Stimulated activated CD8-positive, alpha-beta memory T cell treated with anti-CD3 and anti-CD28 coated beads, Interleukin-15, amount 100 ng/mL, for 4 hours (primary cell): ENCODE data around the gene ZIC3.
"Not testable (repeated sequence)": the region's sequence is repeated elsewhere in the genome, so short reads cannot be mapped to it uniquely, and the experiment has no call there.

Experiments used
- DNase-seq, 2 donors: peaks; one replicate each; pipeline ENCODE4 v3.0.0-alpha.2; 2020; ENCODE audit warnings: low read depth in 2 of 2

The ZIC3 gene

GRCh38 chrX:137565921-137566745 is at the start of gene ZIC3:
TSS of gene ZIC3 (plus strand) at chrX:137566127. CDS start at chrX:137566692, 565 bp downstream.
- DNase-seq: no peak

- no peak for DNase-seq
Observed at GRCh38 chrX:137519459-137519858, 46.5 kb upstream of the ZIC3 start.

DNA sequence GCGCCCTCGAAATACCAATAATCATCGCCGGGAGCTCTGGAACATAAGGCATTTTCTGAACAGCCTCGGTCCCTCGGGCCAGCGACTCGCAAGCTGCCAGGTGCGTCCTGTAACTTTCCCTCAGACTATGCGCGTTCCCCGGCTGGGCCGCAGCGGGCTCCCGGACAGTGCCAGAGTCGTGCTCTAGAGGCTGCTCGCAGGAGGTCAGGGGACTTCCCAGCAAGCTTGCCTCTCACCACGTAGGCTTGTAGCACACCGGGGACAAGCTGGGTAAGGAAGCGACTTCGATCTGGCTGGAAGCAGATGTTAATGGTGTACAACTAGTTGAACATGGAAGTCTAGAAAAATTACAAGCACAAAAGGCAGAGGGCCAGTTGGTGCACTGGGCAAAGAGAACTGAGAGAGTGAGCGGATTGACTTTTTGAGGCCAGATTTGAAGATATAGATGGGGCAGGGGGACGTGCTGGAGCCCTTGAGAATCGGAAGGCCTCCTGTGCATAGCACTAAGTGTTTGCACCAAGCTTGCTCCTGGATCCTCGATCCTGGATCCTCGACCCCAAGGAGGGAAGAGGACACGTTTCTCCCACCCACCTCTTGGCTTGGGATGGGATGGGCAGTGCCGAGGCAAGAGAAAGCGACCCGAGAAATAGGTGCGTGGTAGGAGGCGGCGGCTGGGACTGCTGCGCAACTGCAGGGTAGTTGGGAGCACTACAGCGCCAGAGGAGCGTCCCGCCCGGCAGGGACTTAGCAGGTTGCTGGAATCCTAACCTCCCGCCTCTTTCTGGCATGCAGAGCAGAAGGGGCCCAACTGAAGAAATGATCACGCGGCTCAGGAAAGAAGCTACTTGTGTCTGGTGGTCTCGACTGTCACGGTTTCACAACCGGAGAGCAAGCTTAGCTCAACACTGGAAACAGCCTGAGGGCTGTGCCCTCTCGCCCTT is 19.9 kb upstream of the ZIC3 start:
- no peak for DNase-seq

DNA sequence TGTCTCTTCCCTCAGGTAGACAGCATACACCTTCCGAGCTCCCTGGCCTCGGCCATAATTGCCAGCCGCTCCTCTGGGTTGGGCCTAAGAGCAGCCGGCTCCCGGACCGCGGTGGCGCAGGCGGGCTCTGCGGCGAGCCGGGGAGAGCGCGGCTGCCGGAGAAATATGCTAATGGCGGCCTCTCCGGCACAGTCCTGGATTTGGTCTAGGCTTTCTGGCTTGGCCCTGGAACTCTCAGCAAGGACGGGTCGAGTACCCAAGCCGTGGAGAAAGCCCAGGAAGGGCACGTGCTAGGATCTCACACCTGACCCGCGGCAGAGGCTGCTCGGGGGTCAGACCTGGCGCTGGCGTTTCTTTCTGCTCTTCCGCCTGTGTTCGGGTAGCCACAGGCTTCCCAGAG is 18.6 kb upstream of the ZIC3 start:
- DNase-seq: no peak

DNA sequence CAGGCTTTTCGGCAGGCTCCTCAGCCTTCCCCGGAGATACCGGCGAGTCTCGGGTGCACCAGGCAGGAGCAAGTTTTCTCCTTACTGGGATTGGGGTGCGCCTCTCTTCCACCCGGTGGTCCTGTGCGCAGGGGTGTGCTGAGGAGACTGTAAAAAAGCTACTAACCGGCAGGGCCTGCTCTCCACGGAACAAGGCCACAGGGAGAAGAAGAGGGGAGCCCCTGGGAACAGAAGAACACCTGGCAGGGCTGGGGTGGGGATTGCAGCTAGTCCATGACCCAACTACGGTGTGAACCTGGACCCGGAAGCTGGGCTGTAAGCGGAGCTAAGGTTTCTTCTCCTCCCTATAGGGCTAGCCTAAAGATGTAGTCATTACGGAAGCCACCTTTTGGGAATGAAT is 17.7 kb upstream of the ZIC3 start:
- DNase-seq: no peak

GRCh38 chrX:137549073-137549472 is 16.9 kb upstream of the ZIC3 start:
- no peak for DNase-seq

DNA sequence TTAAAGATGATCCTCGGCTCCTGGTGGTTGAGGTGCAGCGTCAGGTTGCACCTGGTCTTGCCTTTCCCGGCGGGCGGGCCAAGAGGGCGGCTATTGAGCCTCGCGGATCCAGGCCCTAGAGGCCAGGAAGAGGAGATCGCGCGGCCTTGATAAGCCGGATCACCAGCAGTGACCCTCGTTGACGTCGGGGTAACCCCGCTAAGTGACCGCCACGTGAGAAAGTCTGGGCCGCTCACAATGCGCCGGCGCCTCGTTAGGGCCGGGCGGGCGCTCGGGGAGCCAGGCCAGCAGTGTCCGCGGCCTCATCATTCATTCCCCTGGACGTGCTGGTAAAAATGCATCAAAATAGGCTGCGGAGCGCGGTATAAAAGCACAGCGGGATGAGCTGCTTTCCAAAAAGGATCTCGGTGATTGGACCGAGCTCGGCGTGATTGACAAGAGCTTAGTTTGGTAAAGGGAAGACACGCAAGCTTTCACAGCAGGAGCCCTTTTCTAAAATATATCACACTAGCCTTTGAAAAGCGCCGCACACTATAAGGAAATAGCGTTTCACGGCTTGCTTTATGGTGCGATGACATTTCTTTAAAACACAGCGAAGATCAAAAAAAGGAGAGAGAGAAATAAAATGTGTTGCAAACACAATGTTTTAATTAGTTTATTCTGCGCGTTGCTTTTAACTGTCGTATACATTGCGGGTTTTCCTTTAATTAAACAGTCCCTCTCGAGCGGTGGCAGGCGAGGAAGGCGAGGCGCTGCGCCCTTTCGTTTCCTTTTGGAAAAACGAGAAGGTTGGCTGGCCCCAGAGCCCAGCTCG is 15.9 kb upstream of the ZIC3 start:
- DNase-seq: no peak

DNA sequence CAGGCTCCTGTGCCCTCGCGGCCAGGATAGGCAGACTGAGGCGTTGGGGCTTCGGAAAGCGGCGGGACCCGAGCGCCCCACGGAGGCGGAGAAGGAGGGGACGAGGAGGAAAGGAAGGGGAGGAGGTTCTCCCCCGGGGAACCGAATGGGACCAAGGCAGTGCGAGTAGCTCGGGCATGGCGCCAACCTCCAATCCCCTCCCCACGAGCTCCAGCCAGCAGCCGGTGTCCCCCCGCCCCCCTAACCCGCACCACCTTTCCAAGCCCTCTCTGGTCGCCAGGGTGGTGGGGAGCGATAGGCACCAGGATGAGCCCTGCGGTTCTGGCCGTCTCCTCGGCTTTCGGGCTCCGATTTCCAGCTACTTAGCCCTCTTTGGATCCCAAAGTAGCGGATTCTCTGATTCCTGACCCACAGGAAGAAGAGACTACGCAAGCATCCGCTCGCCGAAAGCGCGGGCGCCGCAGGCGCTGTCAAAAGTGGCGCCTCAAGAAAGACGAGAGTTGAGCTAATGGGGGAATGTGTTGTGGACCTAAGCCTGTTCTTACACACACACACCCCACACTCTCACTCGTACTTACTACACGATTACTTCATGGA is 15.2 kb upstream of the ZIC3 start:
- no peak for DNase-seq

DNA sequence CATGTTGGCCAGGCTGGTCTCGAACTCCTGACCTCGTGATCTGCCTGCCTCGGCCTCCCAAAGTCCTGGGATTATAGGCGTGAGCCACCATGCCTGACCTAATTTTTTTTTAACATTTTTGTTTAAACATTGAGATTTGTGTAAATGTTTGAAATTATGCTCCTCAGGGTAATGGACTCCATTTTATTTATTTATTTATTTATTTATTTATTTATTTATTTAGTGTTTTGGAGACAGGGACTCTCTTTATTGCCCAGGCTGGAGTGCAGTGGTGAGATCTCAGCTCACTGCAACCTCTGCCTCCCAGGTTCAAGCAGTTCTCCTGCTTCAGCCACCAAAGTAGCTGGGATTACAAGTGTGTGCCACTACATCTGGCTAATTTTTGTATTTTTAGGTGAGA is 13.8 kb upstream of the ZIC3 start:
- not testable (repeated sequence) for DNase-seq

- no peak for DNase-seq
Observed at GRCh38 chrX:137562096-137562495, 3.8 kb upstream of the ZIC3 start.

DNA sequence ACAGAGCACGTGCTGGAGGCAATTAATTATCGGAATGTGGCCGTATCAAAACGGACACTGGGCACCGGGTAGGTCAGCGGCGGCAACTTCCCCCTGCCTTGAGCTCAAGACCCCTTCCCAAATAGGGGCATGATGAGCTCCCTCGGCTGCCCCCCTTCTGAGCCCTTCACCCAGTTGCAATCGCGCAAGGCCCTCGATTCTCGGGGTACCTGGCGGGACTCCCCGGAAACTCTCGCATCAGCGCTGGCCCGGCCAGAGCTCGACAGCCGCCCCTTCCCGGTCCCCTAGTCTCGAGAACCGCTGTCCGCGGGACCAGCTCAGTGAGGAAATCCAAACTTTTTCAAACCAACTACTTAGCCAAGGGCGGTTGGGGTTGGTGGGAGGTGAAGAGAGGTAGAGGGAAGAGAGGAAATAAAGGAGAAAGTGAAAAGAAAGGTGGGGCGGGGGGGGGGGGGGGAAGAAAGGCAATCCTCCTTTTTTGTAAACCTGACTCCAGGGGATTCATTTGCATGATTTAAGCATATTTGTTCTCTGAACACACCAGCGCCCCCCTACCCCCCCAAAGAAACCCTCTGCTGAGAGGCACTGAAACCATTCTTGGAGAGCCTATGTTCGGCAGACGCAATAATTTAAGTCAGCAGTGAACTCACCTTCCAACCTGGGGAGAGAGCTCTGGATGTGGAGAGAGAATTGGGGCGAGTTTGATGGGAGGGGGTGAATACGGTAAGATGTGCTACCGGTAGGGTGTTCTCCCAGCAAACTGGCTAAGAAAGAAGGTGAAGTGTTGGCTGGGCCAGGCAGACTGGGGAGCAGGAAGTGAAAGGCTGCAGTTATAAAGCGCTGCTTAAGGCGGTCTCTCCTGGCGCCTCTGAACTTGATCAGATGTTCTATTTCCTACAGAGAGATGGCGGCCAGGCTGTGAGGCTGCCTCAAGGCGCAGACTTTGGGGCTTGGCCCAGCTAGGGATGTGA is 2.0 kb upstream of the ZIC3 start:
- DNase-seq: no peak

DNA sequence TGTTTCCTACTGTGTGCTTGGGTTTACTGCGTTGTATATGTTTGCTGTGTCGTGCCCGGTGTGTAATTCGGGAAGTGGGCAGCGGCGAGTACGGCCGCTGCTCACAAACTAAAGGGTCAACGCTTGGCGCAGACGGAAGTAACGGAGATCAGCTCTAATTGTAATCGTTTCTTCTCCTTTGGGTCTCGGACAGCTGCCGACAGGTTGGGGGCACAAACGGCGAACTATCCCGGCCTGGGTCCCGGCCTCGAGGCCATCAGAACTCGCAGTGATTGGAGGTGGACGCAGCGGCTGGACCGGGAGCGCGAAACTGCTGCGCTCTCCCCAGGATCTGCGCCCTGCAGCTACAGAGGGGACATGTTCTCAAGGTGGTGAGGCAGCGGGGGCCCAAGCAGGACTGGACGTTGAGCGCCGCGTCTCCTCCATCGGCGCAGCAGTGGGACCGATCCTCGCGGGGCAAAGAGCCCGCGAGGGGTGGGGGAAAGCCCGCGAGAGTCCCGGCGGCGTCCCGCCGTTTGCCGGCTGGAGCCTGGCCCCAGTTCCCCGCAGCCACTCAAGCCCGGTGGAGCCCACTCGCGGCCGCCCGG is 516 bp upstream of the ZIC3 start:
- no peak for DNase-seq

DNA sequence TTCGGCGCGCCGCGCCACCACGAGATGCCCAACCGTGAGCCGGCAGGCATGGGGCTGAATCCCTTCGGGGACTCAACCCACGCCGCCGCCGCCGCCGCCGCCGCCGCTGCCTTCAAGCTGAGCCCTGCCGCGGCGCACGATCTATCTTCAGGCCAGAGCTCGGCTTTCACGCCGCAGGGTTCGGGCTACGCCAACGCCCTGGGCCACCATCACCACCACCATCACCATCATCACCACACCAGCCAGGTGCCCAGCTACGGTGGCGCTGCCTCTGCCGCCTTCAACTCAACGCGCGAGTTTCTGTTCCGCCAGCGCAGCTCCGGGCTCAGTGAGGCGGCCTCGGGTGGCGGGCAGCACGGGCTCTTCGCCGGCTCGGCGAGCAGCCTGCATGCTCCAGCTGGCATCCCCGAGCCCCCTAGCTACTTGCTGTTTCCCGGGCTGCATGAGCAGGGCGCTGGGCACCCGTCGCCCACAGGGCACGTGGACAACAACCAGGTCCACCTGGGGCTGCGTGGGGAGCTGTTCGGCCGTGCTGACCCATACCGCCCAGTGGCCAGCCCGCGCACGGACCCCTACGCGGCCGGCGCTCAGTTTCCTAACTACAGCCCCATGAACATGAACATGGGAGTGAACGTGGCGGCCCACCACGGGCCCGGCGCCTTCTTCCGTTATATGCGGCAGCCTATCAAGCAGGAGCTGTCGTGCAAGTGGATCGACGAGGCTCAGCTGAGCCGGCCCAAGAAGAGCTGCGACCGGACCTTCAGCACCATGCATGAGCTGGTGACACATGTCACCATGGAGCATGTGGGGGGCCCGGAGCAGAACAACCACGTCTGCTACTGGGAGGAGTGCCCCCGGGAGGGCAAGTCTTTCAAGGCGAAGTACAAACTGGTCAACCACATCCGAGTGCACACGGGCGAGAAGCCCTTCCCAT is 1.1 kb downstream of the ZIC3 start:
- no peak for DNase-seq

DNA sequence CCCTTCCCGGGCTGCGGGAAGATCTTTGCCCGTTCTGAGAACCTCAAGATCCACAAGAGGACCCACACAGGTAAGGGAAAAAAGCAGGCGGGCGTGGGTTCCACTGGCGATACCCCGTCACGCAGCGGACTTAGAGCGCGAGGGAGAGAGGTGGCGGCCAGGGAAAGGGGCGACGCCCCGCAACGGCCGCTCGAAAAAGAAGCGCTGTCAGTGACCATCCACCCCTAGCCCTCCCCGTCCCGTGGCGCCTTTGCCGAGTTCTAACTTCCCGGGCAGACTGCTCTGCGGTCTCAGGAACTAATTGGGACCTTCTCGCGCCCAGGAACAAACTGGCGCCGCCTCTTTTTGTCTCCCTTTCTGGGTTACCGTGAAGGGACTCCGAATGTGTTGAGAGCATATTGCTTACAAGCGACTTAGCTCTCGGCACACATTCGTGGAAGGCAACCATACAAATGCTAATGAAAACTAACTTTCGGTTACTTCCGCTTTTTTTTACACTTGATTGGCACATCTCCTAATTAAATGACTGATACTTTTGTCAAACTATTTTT is 1.8 kb downstream of the ZIC3 start:
- no peak for DNase-seq

GRCh38 chrX:137568741-137569469 is 3.0 kb downstream of the ZIC3 start:
- DNase-seq: no peak

DNA sequence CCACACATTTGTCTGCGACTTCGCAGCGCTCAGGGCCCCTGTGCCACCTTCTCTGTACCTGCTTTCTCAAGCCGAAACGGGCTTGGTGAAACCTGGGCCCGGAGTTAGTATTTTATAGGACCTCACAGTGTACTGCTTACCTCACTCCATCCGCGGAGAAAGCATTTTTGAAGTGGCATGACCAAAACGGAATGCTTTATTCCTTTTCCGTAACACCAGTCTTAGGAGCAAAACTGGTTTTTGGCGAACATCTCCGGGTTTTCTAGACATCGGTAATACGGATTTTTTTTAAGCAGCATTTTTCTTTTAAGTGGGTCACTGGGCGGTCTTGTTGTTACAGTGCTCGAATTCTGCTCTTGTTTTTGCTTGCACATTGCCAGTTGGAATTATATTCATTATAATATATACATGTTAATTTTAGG is 3.6 kb downstream of the ZIC3 start:
- no peak for DNase-seq

DNA sequence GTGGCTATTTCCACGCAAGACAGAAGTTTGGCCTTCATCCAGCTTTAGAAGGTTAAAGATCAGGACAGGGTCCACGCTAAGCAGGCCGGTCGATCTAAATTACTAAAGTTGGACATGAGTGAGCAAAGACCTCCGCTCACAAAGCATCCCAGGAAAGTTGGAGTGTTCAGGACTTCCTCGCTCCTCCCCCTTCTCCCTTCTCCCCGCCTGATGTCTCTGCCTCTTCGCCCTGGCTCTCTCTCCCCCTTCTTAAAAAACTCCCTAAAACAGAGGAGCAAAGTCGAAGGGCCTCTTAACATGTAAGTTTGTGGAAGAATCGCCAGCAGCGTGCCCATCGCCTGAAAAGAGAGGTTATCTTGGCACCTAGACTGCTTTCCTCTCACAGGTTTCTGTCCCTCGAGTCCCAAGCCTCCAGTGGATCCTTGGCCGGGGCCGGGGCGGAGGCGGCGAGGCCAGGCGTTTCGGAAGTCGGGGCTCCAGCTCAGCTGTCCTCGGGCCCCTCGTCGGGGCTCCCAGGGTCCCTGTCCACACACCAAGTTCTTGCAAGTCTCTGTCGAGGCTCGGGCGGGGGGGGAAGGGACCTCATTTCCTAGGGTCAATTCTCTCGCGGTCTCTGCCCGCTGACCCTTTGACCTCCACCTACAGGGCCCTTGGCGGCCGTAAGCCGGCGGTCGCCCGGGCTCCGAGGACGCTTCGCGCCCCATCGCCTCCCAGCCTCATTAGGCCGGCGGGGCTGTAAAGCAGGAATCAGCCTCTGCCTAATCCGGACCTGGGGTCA is 7.6 kb downstream of the ZIC3 start:
- DNase-seq: no peak
